HG02798 (cell line): ENCODE measurements around the gene CLDN18.

Experiments used
- ATAC-seq: cut with Tn5 transposase; IDR thresholded peaks from one replicate; pipeline ENCODE4 v1.9.1; 2021; ENCODE audit warnings: mild to moderate bottlenecking; ENCODE audit not compliant: unreplicated experiment, poor library complexity

Gene CLDN18

GRCh38 chr3:138023754-138024153 is 13.8 kb downstream of the CLDN18 start:
- ATAC-seq = peak; percentile 40

GRCh38 chr3:138025553-138025952 is 15.6 kb downstream of the CLDN18 start:
- peak; percentile 31 for ATAC-seq

GRCh38 chr3:138027821-138028220 is 17.9 kb downstream of the CLDN18 start:
- no peak for ATAC-seq

- no peak for ATAC-seq
Measured at GRCh38 chr3:138030734-138031280, 20.8 kb downstream of the CLDN18 start.

- no peak for ATAC-seq
Measured at GRCh38 chr3:138031536-138031935, 21.6 kb downstream of the CLDN18 start.

- ATAC-seq = peak; percentile 66
Measured at GRCh38 chr3:138032567-138032966, 22.6 kb downstream of the CLDN18 start.

GRCh38 chr3:138033202-138033691 is 23.3 kb downstream of the CLDN18 start:
- ATAC-seq = no peak

- no peak for ATAC-seq
Measured at GRCh38 chr3:138034918-138035317, 25.0 kb downstream of the CLDN18 start.

GRCh38 chr3:138036572-138036971 is 26.6 kb downstream of the CLDN18 start:
- ATAC-seq = no peak

GRCh38 chr3:138038725-138039462 is 28.9 kb downstream of the CLDN18 start:
- no peak for ATAC-seq

- no peak for ATAC-seq
Measured at GRCh38 chr3:138042043-138042442, 32.1 kb downstream of the CLDN18 start.

GRCh38 chr3:138043266-138044029 is 33.5 kb downstream of the CLDN18 start:
- no peak for ATAC-seq

- ATAC-seq = no peak
Measured at GRCh38 chr3:138046085-138046484, 36.1 kb downstream of the CLDN18 start.

- ATAC-seq = peak; percentile 53
Measured at GRCh38 chr3:138046955-138047354, 37.0 kb downstream of the CLDN18 start.

- ATAC-seq = no peak
Measured at GRCh38 chr3:138047596-138048158, 37.7 kb downstream of the CLDN18 start.

- ATAC-seq = no peak
Measured at GRCh38 chr3:138049157-138049919, 39.4 kb downstream of the CLDN18 start.

GRCh38 chr3:138051947-138052802 is 42.2 kb downstream of the CLDN18 start:
- peak; percentile 84 for ATAC-seq

- ATAC-seq = no peak
Measured at GRCh38 chr3:138054057-138054456, 44.1 kb downstream of the CLDN18 start.

GRCh38 chr3:138057384-138057783 is 47.4 kb downstream of the CLDN18 start:
- ATAC-seq = no peak
